GM12892 (cell line): ENCODE results near the gene TMC4.
A peak's percentile ranks its signal among the peaks of the same experiment; 100 is the strongest.

Experiments
- DNase-seq: peaks from one replicate; pipeline ENCODE4 v3.0.0; 2011; ENCODE audit not compliant: insufficient read length
- FAIRE-seq: peaks from 2 replicates; lab custom pipeline; 2011; peaks lifted over from hg19 to GRCh38; lab: Jason Lieb, UNC
- POLR2A ChIP-seq: IDR thresholded peaks from 2 replicates; pipeline ENCODE4 v1.6.1; 2011; ENCODE audit warnings: low read depth, low read length, control low read depth
- POLR2AphosphoS5 ChIP-seq: IDR thresholded peaks from 2 replicates; pipeline ENCODE4 v1.6.1; 2011; ENCODE audit warnings: low read depth, low read length, control low read depth
- TAF1 ChIP-seq: IDR thresholded peaks from 2 replicates; pipeline ENCODE4 v1.6.1; 2011; ENCODE audit warnings: low read depth, mild to moderate bottlenecking, control low read depth, low read length, borderline replicate concordance

TMC4 gene

GRCh38 chr19:54142166-54142780 is 30.7 kb downstream of the TMC4 start:
- DNase-seq: no peak
- TF ChIP-seq TAF1 (no peak), POLR2AphosphoS5 (no peak), POLR2A (no peak)
- no peak for FAIRE-seq

- FAIRE-seq: no peak
- no peak for DNase-seq
- TF ChIP-seq POLR2A (no peak), TAF1 (no peak), POLR2AphosphoS5 (no peak)
Observed at GRCh38 chr19:54141356-54141755, 31.6 kb downstream of the TMC4 start.

DNA sequence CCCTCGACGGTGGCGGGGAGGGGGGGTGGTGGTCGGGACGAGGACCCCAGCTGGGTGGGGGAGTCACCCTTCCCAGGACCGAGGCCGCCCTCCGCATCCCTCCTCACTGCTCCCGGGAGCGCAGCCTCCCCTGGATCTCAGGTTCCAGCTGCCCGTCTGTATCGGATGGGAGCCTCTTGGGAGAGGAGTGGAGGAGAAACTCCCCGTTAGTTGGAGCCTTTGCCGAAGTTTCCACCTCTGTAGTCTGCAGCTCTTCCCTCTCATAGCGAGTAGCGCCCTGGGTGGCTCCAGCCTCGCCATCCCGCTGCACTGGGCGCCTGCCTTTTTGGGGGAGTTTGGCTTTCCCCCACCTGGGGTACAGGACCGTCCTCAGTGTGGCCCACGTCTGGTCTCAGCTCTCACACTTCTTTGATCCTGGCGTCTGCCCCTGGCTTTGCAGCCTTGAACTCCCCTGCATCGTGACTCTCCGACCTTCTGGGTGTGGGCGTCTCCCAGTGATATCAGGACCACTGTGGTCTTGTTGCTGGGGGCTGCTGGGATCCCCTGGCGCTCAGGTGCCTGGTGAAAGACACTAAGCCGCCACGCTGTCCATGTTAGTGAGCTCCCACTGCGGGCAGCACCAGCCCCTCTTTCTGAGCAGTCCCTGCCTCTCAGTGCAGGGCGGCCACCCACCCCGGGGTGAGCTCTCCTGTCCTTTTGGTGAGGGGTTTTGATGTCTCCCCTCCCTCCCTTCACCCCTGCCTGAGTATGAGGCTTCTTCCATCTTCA is 34.3 kb downstream of the TMC4 start:
- TF ChIP-seq POLR2AphosphoS5: 0 out of 2 replicates have a peak, but pooled peaks have one; percentile 4
- TF ChIP-seq TAF1: no peak
- FAIRE-seq (no peak), DNase-seq (no peak)

GRCh38 chr19:54137699-54138488 is 35.1 kb downstream of the TMC4 start, which contains the start of gene CNOT3:
CNOT3 (plus strand) TSS chr19:54137762; CDS start chr19:54142979, 5,217 bp downstream.
- FAIRE-seq (peak; percentile 5), DNase-seq (peak; percentile 69)
- TF ChIP-seq TAF1 (peak; percentile 60; the same call in 1 of the 2 replicates), POLR2AphosphoS5 (peak; percentile 77), POLR2A (peak; percentile 79)

DNA sequence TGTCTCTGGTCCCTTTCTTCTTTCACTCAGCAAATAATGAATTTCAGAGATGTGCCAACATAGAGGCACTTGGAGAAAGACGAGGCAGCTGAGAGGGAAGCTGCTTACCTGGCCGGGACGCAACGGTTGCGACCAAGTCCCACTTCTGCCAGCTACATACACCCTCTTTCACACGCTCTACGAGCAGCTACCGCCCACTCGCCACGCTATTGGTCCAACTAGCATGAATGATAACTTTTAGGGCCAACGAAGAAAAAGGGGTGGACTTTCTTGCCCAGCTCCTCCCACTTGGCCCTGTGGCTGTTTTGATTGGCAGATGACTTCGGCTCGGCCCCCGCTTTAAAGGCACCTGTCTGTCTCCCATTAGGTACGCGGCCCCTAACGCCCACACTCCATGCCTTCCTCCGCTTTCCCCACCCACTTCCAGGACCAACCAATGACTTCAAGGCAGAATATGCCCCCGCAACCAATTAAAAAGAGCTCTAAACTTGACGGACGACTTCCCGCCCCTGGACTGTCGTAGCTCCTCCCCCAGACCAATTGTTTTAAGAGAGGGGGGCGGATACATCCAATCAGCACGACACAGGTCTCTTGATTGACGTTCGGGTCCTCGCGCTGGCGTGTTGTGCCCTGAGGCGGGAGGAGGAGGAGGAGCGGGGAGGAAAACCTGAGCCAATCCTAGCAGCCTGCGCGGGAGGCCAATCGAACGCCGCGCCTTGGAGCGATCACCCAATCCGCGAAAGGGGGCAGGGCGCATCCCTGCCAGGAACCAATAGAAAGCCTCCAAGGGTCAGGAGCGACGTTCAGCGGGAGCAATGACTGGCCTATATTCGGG is 35.9 kb downstream of the TMC4 start:
- TF ChIP-seq TAF1 (no peak), POLR2A (peak; percentile 62; the same call in 1 of the 2 replicates), POLR2AphosphoS5 (peak; percentile 63; the same call in 1 of the 2 replicates)
- FAIRE-seq (peak; percentile 99), DNase-seq (peak; percentile 99)

- TF ChIP-seq POLR2A (no peak), POLR2AphosphoS5 (no peak), TAF1 (no peak)
- no peak for FAIRE-seq
- no peak for DNase-seq
Observed at GRCh38 chr19:54136086-54136863, 36.7 kb downstream of the TMC4 start.

- DNase-seq: no peak
- no peak for FAIRE-seq
- TF ChIP-seq POLR2A (no peak), TAF1 (no peak)
Observed at GRCh38 chr19:54133957-54134590, 38.9 kb downstream of the TMC4 start.

DNA sequence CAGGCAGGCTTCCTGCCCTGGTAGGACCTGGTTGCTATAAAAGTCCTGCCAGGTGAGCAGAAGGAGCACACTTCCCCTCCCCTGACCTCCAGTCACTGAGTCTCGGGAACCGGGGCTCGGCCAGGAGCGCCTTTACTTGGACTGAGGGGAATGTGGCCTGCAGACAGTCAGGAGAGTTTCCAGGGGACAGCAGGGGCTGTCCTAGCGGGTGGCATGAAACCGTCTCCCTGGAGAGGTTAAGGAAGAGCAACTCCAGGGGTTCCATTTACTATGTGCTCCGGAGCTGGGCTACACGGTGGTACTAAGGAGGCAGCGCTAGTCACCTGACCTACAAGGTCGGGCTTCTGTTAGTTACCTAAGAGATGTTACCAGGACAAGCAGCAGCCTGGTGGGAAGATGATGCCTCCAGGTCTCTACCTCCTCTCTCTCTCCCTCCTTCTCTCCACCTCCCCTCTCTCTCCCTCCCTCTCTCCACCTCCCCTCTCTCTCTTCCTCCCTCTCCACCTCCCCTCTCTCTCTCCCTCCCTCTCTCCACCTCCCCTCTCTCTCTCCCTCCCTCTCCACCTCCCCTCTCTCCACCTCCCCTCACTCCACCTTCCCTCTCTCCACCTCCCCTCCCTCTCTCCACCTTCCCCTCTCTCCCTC is 39.5 kb downstream of the TMC4 start:
- peak; percentile 70; the same call in 1 of the 2 replicates for TF ChIP-seq POLR2AphosphoS5
- 0 out of 2 replicates have a peak, but pooled peaks have one; percentile 45 for TF ChIP-seq POLR2A
- TF ChIP-seq TAF1: no peak
- FAIRE-seq (no peak), DNase-seq (no peak)

DNA sequence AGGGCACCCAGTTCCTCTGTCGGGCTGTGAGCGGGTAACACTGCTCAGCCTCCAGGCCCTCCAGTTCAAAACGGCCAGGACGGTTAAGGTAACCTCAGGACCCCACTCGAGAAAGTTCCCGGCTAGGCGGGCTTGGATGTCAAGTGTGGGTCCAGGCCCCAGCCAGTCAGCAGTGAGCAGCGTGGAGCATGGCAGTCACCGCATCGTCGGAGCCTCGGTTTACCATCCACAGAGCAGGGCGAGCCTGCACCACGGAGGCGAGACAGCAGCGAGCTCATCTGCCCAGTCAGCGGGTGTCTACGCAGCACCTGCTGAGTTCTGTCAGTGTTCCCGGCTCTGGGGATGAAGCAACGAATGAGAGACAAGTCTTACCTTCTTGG is 43.4 kb downstream of the TMC4 start:
- FAIRE-seq: no peak

More for the DNA sequence above, 43.4 kb downstream of the TMC4 start:
- no peak for DNase-seq
- no peak for TF ChIP-seq POLR2A
- no peak for TF ChIP-seq TAF1
- TF ChIP-seq POLR2AphosphoS5: no peak
